HEK293 (cell line): ENCODE measurements around the gene TRAPPC2L.

Source experiments
- GLI2 ChIP-seq: fragments of 450-650 bp; formaldehyde crosslinking; IDR thresholded peaks from 2 replicates; pipeline ENCODE4; 2017; ENCODE audit warnings: missing biosample characterization, missing genetic modification characterization, low read depth, borderline replicate concordance
- GLIS1 ChIP-seq: fragments of 450-650 bp; formaldehyde crosslinking; IDR thresholded peaks from 2 replicates; pipeline ENCODE4 v1.5.1; 2016; ENCODE audit warnings: missing biosample characterization, missing genetic modification characterization
- HOXD13 ChIP-seq: sonication (generic); formaldehyde crosslinking; IDR thresholded peaks from 2 replicates; pipeline ENCODE4 v1.8.0; 2022; ENCODE audit warnings: missing genetic modification reagents, borderline replicate concordance
- KLF7 ChIP-seq: fragments of 450-650 bp; formaldehyde crosslinking; IDR thresholded peaks from 2 replicates; pipeline ENCODE4 v1.5.1; 2016; ENCODE audit warnings: missing biosample characterization, missing genetic modification characterization, borderline replicate concordance
- PBX3 ChIP-seq: sonication (generic); formaldehyde crosslinking; IDR thresholded peaks from 2 replicates; pipeline ENCODE4 v1.8.1; 2022; ENCODE audit warnings: mild to moderate bottlenecking, moderate library complexity, missing genetic modification reagents
- REST ChIP-seq: fragments of 450-650 bp; formaldehyde crosslinking; IDR thresholded peaks from 2 replicates; pipeline ENCODE4 v1.5.1; 2016; ENCODE audit warnings: missing biosample characterization, missing genetic modification characterization
- SETDB1 ChIP-seq: IDR thresholded peaks from one replicate; pipeline ENCODE4 v1.6.1; 2017; ENCODE audit warnings: mild to moderate bottlenecking, low read length, moderate library complexity, mixed read lengths; ENCODE audit not compliant: insufficient read length
- ZBTB11 ChIP-seq: fragments of 450-650 bp; formaldehyde crosslinking; conservative IDR thresholded peaks from 2 replicates; pipeline ENCODE4 v1.5.1; 2016; ENCODE audit warnings: low read depth, missing biosample characterization, missing genetic modification characterization
- ZNF202 ChIP-seq: fragments of 450-650 bp; formaldehyde crosslinking; IDR thresholded peaks from 2 replicates; pipeline ENCODE4 v1.5.1; 2016; ENCODE audit warnings: missing biosample characterization, missing genetic modification characterization, borderline replicate concordance
- ZNF391 ChIP-seq: fragments of 450-650 bp; formaldehyde crosslinking; IDR thresholded peaks from 2 replicates; pipeline ENCODE4 v1.5.1; 2016; ENCODE audit warnings: low read depth, missing biosample characterization, missing genetic modification characterization, borderline replicate concordance
- ZNF394 ChIP-seq: fragments of 450-650 bp; formaldehyde crosslinking; IDR thresholded peaks from 2 replicates; pipeline ENCODE4 v1.5.1; 2016; ENCODE audit warnings: missing biosample characterization, missing genetic modification characterization, mild to moderate bottlenecking, moderate library complexity, borderline replicate concordance
- ZNF433 ChIP-seq: fragments of 450-650 bp; formaldehyde crosslinking; IDR thresholded peaks from 2 replicates; pipeline ENCODE4 v1.5.1; 2016; ENCODE audit warnings: missing biosample characterization, missing genetic modification characterization, low read depth
- ZNF561 ChIP-seq: fragments of 450-650 bp; IDR thresholded peaks from 2 replicates; pipeline ENCODE4 v1.5.1; 2018; ENCODE audit warnings: missing biosample characterization, missing genetic modification characterization, borderline replicate concordance
- ZNF621 ChIP-seq: fragments of 450-650 bp; formaldehyde crosslinking; IDR thresholded peaks from 2 replicates; pipeline ENCODE4 v1.5.1; 2017; ENCODE audit warnings: missing biosample characterization, missing genetic modification characterization
- ZNF623 ChIP-seq: fragments of 450-650 bp; formaldehyde crosslinking; IDR thresholded peaks from 2 replicates; pipeline ENCODE4 v1.5.1; 2016; ENCODE audit warnings: missing biosample characterization, missing genetic modification characterization
- ZNF645 ChIP-seq: fragments of 450-650 bp; formaldehyde crosslinking; IDR thresholded peaks from 2 replicates; pipeline ENCODE4; 2016; ENCODE audit warnings: missing biosample characterization, missing genetic modification characterization
- ZNF677 ChIP-seq: fragments of 450-650 bp; IDR thresholded peaks from 2 replicates; pipeline ENCODE4 v1.5.0; 2018; ENCODE audit warnings: missing biosample characterization, mild to moderate bottlenecking, missing genetic modification characterization, moderate library complexity
- ZNF791 ChIP-seq: fragments of 450-650 bp; formaldehyde crosslinking; IDR thresholded peaks from 2 replicates; pipeline ENCODE4 v1.5.1; 2016; ENCODE audit warnings: missing biosample characterization, missing genetic modification characterization
- ZNF837 ChIP-seq: fragments of 450-650 bp; formaldehyde crosslinking; IDR thresholded peaks from 2 replicates; pipeline ENCODE4 v1.5.1; 2016; ENCODE audit warnings: missing biosample characterization, missing genetic modification characterization
- ZSCAN23 ChIP-seq: fragments of 450-650 bp; formaldehyde crosslinking; IDR thresholded peaks from 2 replicates; pipeline ENCODE4 v1.5.1; 2016; ENCODE audit warnings: missing biosample characterization, missing genetic modification characterization
- ZSCAN30 ChIP-seq: fragments of 450-650 bp; IDR thresholded peaks from 2 replicates; pipeline ENCODE4 v1.5.1; 2018; ENCODE audit warnings: missing biosample characterization, mild to moderate bottlenecking, missing genetic modification characterization, moderate library complexity
- ZXDB ChIP-seq: fragments of 450-650 bp; formaldehyde crosslinking; IDR thresholded peaks from 2 replicates; pipeline ENCODE4 v1.5.1; 2016; ENCODE audit warnings: missing biosample characterization, missing genetic modification characterization
- TF ChIP-seq, protein P1 (sequence below): fragments of 450-650 bp; formaldehyde crosslinking; IDR thresholded peaks from 2 replicates; pipeline ENCODE4 v1.5.1; 2016; ENCODE audit warnings: missing biosample characterization, missing genetic modification characterization
- TF ChIP-seq, protein P2 (sequence below): fragments of 450-650 bp; formaldehyde crosslinking; IDR thresholded peaks from 2 replicates; pipeline ENCODE4 v1.5.1; 2016; ENCODE audit warnings: missing biosample characterization, missing genetic modification characterization

TRAPPC2L gene

DNA sequence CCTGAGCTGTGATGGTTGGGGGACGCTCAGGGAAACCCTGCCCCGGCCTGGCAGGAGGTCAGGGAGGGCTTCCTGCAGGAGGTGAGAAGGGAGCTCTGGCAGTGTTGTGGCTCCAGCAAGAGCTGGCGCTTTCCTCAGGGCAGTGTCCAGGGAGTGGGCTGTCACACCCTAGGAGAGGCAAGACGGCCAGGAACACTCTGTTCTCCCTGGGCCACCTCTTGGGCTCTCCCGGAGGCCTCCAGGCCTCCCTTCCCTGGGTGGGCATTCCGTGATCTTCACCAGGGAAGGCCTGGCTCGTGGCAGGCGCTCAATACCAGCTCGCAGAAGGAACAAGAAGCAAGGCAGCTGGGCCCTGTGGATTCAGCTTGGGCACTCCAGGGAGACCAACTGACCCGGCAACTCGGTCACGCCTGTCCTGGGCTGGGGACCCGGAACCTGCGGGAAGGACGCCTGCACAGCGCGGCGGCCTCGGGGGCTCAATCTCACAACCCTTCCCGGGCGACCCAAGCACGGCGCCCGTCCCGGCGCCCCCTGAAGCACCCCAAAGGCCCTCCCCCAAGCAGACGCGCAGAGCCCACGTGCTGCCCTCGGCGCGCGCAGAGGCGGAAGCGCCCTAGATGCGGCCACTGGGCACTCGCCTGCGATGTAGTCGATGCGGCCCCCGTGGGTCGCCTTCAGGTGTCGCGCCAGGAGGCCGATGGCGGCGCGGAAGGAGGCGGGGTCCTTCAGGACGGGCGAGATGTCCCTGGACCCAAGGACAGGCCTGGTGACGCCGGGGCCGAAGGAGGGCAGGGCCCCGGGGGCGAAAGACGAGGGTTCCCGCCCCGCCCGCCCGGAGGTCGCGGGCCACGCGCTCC, 45.8 kb upstream of the TRAPPC2L start (continued):
- TF ChIP-seq ZNF645 (tag by site-specific recombination), result no peak
- TF ChIP-seq, protein P1, sequence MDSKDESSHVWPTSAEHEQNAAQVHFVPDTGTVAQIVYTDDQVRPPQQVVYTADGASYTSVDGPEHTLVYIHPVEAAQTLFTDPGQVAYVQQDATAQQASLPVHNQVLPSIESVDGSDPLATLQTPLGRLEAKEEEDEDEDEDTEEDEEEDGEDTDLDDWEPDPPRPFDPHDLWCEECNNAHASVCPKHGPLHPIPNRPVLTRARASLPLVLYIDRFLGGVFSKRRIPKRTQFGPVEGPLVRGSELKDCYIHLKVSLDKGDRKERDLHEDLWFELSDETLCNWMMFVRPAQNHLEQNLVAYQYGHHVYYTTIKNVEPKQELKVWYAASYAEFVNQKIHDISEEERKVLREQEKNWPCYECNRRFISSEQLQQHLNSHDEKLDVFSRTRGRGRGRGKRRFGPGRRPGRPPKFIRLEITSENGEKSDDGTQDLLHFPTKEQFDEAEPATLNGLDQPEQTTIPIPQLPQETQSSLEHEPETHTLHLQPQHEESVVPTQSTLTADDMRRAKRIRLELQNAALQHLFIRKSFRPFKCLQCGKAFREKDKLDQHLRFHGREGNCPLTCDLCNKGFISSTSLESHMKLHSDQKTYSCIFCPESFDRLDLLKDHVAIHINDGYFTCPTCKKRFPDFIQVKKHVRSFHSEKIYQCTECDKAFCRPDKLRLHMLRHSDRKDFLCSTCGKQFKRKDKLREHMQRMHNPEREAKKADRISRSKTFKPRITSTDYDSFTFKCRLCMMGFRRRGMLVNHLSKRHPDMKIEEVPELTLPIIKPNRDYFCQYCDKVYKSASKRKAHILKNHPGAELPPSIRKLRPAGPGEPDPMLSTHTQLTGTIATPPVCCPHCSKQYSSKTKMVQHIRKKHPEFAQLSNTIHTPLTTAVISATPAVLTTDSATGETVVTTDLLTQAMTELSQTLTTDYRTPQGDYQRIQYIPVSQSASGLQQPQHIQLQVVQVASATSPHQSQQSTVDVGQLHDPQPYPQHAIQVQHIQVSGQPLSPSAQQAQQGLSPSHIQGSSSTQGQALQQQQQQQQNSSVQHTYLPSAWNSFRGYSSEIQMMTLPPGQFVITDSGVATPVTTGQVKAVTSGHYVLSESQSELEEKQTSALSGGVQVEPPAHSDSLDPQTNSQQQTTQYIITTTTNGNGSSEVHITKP (tag by site-specific recombination), result peak; percentile 64
- TF ChIP-seq ZNF621, result no peak
- TF ChIP-seq PBX3, result 0 out of 2 replicates have a peak, but pooled peaks have one; percentile 47
- TF ChIP-seq ZBTB11, result peak; percentile 44
- TF ChIP-seq SETDB1, result no peak
- TF ChIP-seq HOXD13 (CRISPR knock-in tag), result no peak
- no peak for TF ChIP-seq REST
- TF ChIP-seq ZNF391, result peak; percentile 63; the same call in 1 of the 2 replicates
- no peak for TF ChIP-seq ZNF561 (tag by site-specific recombination)
- 0 out of 2 replicates have a peak, but pooled peaks have one; percentile 10 for TF ChIP-seq ZNF394
- TF ChIP-seq ZNF837 (tag by site-specific recombination), result 0 out of 2 replicates have a peak, but pooled peaks have one; percentile 77
- no peak for TF ChIP-seq ZNF433
- no peak for TF ChIP-seq GLI2 (tag by site-specific recombination)
- TF ChIP-seq ZNF202 (tag by site-specific recombination), result no peak
- no peak for TF ChIP-seq ZNF623 (tag by site-specific recombination)
- TF ChIP-seq ZSCAN23 (tag by site-specific recombination), result no peak
- TF ChIP-seq KLF7 (tag by site-specific recombination), result no peak
- peak; percentile 59 for TF ChIP-seq ZXDB (tag by site-specific recombination)
- peak; percentile 58; the same call in 1 of the 2 replicates for TF ChIP-seq GLIS1 (tag by site-specific recombination)
- no peak; the same call in 1 of the 2 replicates for TF ChIP-seq ZSCAN30
- TF ChIP-seq, protein P2, sequence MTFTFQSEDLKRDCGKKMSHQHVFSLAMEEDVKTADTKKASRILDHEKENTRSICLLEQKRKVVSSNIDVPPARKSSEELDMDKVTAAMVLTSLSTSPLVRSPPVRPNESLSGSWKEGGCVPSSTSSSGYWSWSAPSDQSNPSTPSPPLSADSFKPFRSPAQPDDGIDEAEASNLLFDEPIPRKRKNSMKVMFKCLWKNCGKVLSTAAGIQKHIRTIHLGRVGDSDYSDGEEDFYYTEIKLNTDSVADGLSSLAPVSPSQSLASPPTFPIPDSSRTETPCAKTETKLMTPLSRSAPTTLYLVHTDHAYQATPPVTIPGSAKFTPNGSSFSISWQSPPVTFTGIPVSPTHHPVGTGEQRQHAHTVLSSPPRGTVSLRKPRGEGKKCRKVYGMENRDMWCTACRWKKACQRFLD (tag by site-specific recombination), result no peak
- no peak for TF ChIP-seq ZNF791 (tag by site-specific recombination)
- no peak for TF ChIP-seq ZNF677 (tag by site-specific recombination)
